CD4-positive, alpha-beta memory T cell (primary cell): Measurements from ENCODE around the gene PNMA8C. TPM values are rescaled to one million over a fixed set of nuclear protein-coding genes. Genes with fewer than 3 reads are reported as not detected.
"Not testable (repeated sequence)": the region's sequence is repeated elsewhere in the genome, so short reads cannot be mapped to it uniquely, and the experiment has no call there.

ENCODE experiments used
- CTCF ChIA-PET: fragments of 350-600 bp; sonication (Branson Sonifier 250); formaldehyde crosslinking; loops from one replicate; lab custom pipeline; 2021; ENCODE audit warnings: inconsistent platforms; ENCODE audit not compliant: partially characterized antibody; lab: Charles Lee
- POLR2A ChIA-PET: fragments of 350-600 bp; sonication (Branson Sonifier 250); formaldehyde crosslinking; loops from one replicate; lab custom pipeline; 2021; ENCODE audit not compliant: partially characterized antibody; lab: Charles Lee
- DNase-seq, 5 donors: peaks; one replicate each; pipeline versions ENCODE4 v3.0.0 to v3.0.0-alpha.2; 2020 to 2022; ENCODE audit warnings: mixed read lengths in 1 of 5
- H3K27ac ChIP-seq: one replicate; pipeline ENCODE4 v1.7.0; 2013; ENCODE audit warnings: low read depth, low read length
- H3K27me3 ChIP-seq: 2 replicates; pipeline ENCODE4 v1.7.0; 2013; ENCODE audit warnings: mild to moderate bottlenecking, low read length, moderate library complexity; ENCODE audit not compliant: insufficient read depth
- H3K36me3 ChIP-seq: 2 replicates; pipeline ENCODE4 v1.7.0; 2013; ENCODE audit warnings: mild to moderate bottlenecking, low read length, moderate library complexity; ENCODE audit not compliant: insufficient read depth
- H3K4me1 ChIP-seq: 2 replicates; pipeline ENCODE4 v1.7.0; 2013; ENCODE audit warnings: mild to moderate bottlenecking, low read length, moderate library complexity; ENCODE audit not compliant: insufficient read depth
- H3K4me3 ChIP-seq, 2 donors: one replicate each; pipeline ENCODE4 v1.7.0; 2013; ENCODE audit warnings: low read length in 2 of 2, mild to moderate bottlenecking in 1 of 2
- H3K9me3 ChIP-seq, 2 donors: one replicate each; pipeline ENCODE4 v1.7.0; 2013; ENCODE audit warnings: low read length in 2 of 2, control low read depth in 1 of 2; ENCODE audit not compliant: control insufficient read depth in 1 of 2
- H3K27ac Mint-ChIP-seq, 7 donors: one replicate each; pipeline ENCODE4 v1.8.0; 2020 to 2021; ENCODE audit warnings: mixed read lengths in 7 of 7, mild to moderate bottlenecking in 6 of 7, inconsistent platforms in 3 of 7, moderate library complexity in 3 of 7
- H3K27me3 Mint-ChIP-seq, 2 donors: one replicate each; pipeline ENCODE4 v1.8.0; 2020 to 2021; ENCODE audit warnings: mixed read lengths in 2 of 2
- H3K36me3 Mint-ChIP-seq, 2 donors: one replicate each; pipeline ENCODE4 v1.8.0; 2020 to 2021; ENCODE audit warnings: mixed read lengths in 2 of 2, inconsistent platforms in 1 of 2, mild to moderate bottlenecking in 1 of 2
- H3K4me1 Mint-ChIP-seq, 4 donors: one replicate each; pipeline ENCODE4 v1.8.0; 2020 to 2021; ENCODE audit warnings: mixed read lengths in 4 of 4, mild to moderate bottlenecking in 1 of 4
- H3K4me3 Mint-ChIP-seq, 8 donors: one replicate each; pipeline ENCODE4 v1.8.0; 2020 to 2021; ENCODE audit warnings: mixed read lengths in 8 of 8, mild to moderate bottlenecking in 7 of 8, moderate library complexity in 6 of 8, inconsistent platforms in 3 of 8
- H3K9me3 Mint-ChIP-seq, 8 donors: one replicate each; pipeline ENCODE4 v1.8.0; 2020 to 2021; ENCODE audit warnings: mixed read lengths in 8 of 8, mild to moderate bottlenecking in 5 of 8, inconsistent platforms in 3 of 8, moderate library complexity in 1 of 8
- intact Hi-C: fragments of 100-400 bp; cut with micrococcal nuclease; formaldehyde crosslinking; loops from one replicate; pipeline ENCODE4 v1.15.1; 2023
- polyA plus RNA-seq, 2 donors: library from polyadenylated mRNA; unstranded; fragments of 300-500 nt; fragmentation: Illumina TruSeq; gene quantifications; one replicate each; pipeline ENCODE4 v1.2.3, GENCODE V29; 2021
- total RNA-seq, 2 experiments: library from RNA; stranded (reverse); gene quantifications; one replicate each; pipeline ENCODE4 v1.2.3, GENCODE V29; 2021

Gene PNMA8C
- total and polyA plus RNA-seq, 4 experiments from 2014 or later: not detected

DNA sequence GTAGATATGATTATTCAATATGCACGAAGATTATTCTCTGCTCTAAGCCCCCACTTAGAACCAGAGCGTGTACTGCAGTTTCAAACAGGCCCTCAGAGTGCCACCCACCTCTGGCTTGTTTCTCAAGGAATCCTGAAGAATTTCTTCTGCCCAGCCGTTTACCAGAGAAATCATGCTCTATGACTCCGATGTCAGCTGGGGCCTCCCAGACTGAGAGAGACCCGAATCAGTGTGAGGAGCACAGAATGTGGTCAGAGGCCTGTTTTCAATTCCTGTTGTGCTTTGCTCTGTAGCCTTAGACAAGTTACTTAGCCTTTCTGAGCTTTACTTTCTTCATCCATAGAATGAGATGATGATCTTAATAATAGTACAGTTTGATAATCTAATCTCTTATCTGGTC lies 5.5 kb downstream of the PNMA8C start:
- Mint-ChIP-seq H3K36me3 (no peaks in the 10 kb centered on the region), H3K4me3 (no peak overlapping the region), H3K4me1 (peaks cover 5 to 13% (median 9%) of the 10 kb centered on the region in 4 donors), H3K9me3 (peaks cover 0 to 2% (median 0%) of the 10 kb centered on the region in 8 donors), H3K27me3 (peaks cover 40 to 47% of the 10 kb centered on the region in 2 donors), H3K27ac (no peak overlapping the region)
- no peaks in the 10 kb centered on the region for H3K36me3 ChIP-seq
- intact Hi-C loops: no loop called here
- H3K9me3 ChIP-seq: no peaks in the 10 kb centered on the region
- H3K4me3 ChIP-seq: no peak overlapping the region
- DNase-seq: no peak
- H3K4me1 ChIP-seq: peaks cover 13% of the 10 kb centered on the region
- H3K27me3 ChIP-seq: peaks cover 12% of the 10 kb centered on the region
- POLR2A ChIA-PET: no interaction called here
- CTCF ChIA-PET: no interaction called here
- no peak overlapping the region for H3K27ac ChIP-seq

DNA sequence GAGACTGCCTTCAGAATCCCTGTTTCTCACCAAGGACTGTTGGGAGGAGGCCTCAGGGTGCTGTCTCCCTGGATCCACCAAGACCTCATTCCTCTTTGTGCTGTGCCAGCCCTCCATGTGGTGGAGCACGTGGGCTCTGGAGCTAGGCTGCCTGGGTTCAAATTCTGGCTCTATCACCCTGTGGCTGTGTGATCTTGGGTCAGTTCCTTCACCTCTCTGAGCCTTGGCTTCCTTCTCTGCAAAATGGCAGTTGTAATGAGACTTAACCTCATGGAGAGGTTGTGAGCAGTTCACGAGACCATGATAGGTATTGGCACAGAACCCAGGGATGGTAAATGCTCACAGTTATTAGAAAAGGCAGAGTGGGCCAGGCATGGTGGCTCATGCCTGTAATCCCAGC lies 6.4 kb downstream of the PNMA8C start:
- intact Hi-C loops: no loop called here
- H3K4me3 ChIP-seq: no peak overlapping the region
- no peak for DNase-seq
- no peaks in the 10 kb centered on the region for H3K36me3 ChIP-seq
- ChIA-PET CTCF (no interaction called here), POLR2A (no interaction called here)
- peaks cover 35 to 39% of the 10 kb centered on the region in 2 donors for H3K27me3 Mint-ChIP-seq
- H3K36me3 Mint-ChIP-seq: no peaks in the 10 kb centered on the region
- H3K9me3 ChIP-seq: no peaks in the 10 kb centered on the region
- no peak overlapping the region for H3K27ac Mint-ChIP-seq
- H3K4me1 Mint-ChIP-seq: peaks cover 3 to 10% (median 7%) of the 10 kb centered on the region in 4 donors
- H3K27me3 ChIP-seq: peaks cover 9% of the 10 kb centered on the region
- H3K27ac ChIP-seq: no peak overlapping the region
- H3K9me3 Mint-ChIP-seq: peaks cover 0 to 2% (median 0%) of the 10 kb centered on the region in 8 donors
- H3K4me1 ChIP-seq: peaks cover 13% of the 10 kb centered on the region
- H3K4me3 Mint-ChIP-seq: no peak overlapping the region

DNA sequence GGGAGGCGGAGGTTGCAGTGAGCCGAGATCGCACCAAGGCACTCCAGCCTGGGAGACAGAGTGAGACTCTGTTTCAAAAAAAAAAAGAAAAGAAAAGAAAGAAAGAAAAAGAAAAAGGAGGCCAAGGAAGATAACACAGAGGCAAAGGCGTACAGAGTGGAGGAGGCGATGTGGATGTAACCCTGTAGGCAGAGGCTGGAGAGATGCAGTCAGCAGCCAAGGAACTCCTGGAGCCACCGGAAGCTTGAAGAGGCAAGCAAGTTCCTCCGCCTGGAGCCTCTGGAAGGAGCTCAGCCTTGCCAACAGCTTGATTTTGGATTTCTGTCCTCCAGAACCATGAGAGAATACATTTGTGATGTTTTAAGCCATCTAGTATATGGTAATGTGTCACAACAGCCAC lies 8.7 kb downstream of the PNMA8C start:
- CTCF ChIA-PET: no interaction called here
- H3K9me3 Mint-ChIP-seq: peaks cover 0 to 3% (median 0%) of the 10 kb centered on the region in 8 donors

DNA sequence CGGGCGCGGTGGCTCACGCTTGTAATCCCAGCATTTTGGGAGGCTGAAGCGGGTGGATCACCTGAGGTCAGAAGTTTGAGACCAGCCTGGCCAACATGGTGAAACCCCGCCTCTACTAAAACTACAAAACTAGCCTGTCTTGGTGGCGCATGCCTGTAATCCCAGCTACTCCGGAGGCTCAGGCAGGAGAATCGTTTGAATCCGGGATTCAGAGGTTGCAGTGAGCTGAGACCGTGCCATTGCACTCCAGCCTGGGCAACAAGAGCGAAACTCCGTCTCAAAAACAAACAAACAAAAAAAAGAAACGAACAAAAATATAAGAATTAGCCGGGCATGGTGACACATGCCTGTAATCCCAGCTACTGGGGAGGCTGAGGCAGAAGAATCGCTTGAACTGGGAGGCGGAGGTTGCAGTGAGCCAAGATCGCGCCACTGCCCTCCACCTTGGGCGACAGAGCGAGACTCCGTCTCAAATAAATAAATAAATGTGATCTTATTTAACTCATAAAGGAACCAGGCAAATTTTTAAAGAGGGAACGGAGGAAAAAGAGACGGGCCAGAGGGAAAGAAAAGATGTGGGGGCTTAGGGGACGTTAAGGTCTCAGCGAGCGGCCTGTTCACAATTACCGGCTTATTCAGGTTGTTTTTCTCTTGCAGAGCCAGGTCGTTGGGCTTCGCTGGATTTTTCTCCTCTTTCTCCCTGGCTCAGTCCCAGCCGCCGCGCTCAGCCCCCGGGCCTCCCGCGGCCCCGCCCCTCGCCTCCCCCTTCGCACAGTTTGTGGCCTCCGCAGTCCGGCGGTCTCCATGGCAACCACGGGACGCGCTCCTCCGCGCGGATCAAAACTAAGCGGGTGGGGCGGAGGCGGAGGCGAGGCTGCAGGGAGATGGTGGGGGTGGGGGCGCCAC lies 12.7 kb downstream of the PNMA8C start:
- H3K27ac Mint-ChIP-seq, H3K9me3 Mint-ChIP-seq, H3K36me3 ChIP-seq, H3K4me3 ChIP-seq, H3K4me1 ChIP-seq, H3K36me3 Mint-ChIP-seq, intact Hi-C loops, H3K9me3 ChIP-seq, DNase-seq, H3K27ac ChIP-seq, POLR2A ChIA-PET: not testable (repeated sequence)
- CTCF ChIA-PET: interaction anchor here (1.0 to 1.4 kb wide), 2 partner anchors 10 to 13 kb away, joined by 3 read pairs; no protein-coding TSS in a partner anchor
- H3K4me3 Mint-ChIP-seq: peak overlapping the region in 2 of 8 donors; percentile 54 to 56
- peaks cover 10% of the 10 kb centered on the region for H3K27me3 ChIP-seq
- H3K4me1 Mint-ChIP-seq: peaks cover 0 to 13% (median 3%) of the 10 kb centered on the region in 4 donors
- peaks cover 30 to 38% of the 10 kb centered on the region in 2 donors for H3K27me3 Mint-ChIP-seq

More for the DNA sequence above, 8.7 kb downstream of the PNMA8C start:
- H3K27ac ChIP-seq: no peak overlapping the region
- H3K36me3 ChIP-seq: no peaks in the 10 kb centered on the region
- Mint-ChIP-seq H3K36me3 (no peaks in the 10 kb centered on the region), H3K27me3 (peaks cover 25 to 33% of the 10 kb centered on the region in 2 donors), H3K4me3 (no peak overlapping the region), H3K27ac (no peak overlapping the region), H3K4me1 (peaks cover 0 to 6% (median under 1%) of the 10 kb centered on the region in 4 donors)
- peaks cover 1% of the 10 kb centered on the region for H3K27me3 ChIP-seq
- no peak for DNase-seq
- peaks cover 7% of the 10 kb centered on the region for H3K4me1 ChIP-seq
- POLR2A ChIA-PET: no interaction called here
- no peaks in the 10 kb centered on the region for H3K9me3 ChIP-seq
- intact Hi-C loops: no loop called here
- H3K4me3 ChIP-seq: no peak overlapping the region

DNA sequence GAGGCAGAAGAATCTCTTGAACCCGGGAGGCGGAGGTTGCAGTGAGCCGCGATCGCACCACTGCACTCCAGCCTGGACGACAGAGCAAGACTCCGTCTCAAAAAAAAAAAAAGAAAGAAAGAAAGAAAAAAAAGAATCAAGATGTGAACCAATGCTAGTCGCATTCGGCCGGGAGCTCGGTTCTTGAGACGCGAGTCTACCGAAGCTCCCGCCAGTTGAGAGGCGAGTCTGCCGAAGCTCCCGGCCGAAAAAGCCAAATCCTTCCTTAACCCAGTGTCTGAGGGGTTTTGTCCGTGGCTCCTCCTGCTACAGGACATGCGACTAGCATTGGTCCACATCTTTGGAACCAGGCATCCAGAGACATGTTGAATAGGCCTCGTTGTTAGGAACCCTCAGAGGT lies 13.8 kb downstream of the PNMA8C start:
- H3K27ac Mint-ChIP-seq, POLR2A ChIA-PET, H3K4me3 Mint-ChIP-seq, H3K9me3 Mint-ChIP-seq, H3K36me3 ChIP-seq, H3K9me3 ChIP-seq, H3K4me1 ChIP-seq, DNase-seq, intact Hi-C loops, H3K27ac ChIP-seq, H3K4me3 ChIP-seq, H3K36me3 Mint-ChIP-seq: not testable (repeated sequence)
- peaks cover 32 to 44% of the 10 kb centered on the region in 2 donors for H3K27me3 Mint-ChIP-seq
- H3K27me3 ChIP-seq: peaks cover 10% of the 10 kb centered on the region
- peaks cover 0 to 13% (median 3%) of the 10 kb centered on the region in 4 donors for H3K4me1 Mint-ChIP-seq
- CTCF ChIA-PET: interaction anchor here (1.0 to 1.4 kb wide), 2 partner anchors 9 to 12 kb away, joined by 3 read pairs; no protein-coding TSS in a partner anchor

DNA sequence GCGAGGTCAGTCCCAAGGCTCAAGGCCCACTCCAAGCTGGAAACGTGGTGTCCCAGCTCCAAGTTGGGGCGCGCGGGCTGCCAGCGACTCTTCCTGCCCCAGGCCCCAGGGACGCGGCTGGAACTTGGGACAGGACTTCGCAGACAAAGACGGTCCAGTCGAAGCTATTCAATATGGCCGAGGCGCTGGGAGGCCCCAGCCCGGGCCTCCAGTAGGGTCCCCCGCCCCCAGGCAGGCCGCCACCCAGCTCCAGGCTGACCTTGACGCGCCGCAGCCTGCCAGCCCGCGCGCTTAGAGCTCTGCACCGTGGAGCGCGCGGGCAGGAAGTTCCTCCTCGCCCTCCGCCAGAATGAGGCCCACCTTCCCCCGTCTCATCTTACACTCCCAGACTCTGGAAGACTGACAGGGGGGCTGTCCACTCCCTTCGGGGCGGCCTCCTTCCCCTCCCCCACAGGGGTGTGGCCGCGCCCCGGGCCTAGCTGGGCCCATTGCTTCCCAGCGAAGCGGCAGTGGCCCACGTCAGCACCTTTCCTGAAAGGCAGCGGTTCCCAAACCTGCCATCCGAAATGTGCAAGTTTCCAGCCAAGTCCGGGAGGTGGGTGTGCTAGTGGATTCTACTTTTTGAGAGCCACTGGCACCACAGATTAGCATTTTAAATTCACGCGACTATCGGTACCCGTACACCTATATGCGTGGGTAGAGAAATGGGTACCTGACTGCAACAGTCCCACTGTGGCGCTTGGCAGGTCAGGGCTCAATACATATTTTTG lies 15.3 kb downstream of the PNMA8C start, which contains the start of gene CCDC8:
Gene CCDC8 (minus strand): TSS at position 303 of the 770 bp plus-strand sequence. CDS start 754 bp downstream, outside the sequence.
- Histone ChIP-seq H3K4me3 (no peak within 1 kb of the TSS), H3K4me1 (peaks cover 7% of the 10 kb centered on the region), H3K36me3 (no peaks in the 10 kb centered on the region), H3K27ac (no peak within 1 kb of the TSS), H3K27me3 (peaks cover 13% of the 10 kb centered on the region), H3K9me3 (no peaks in the 10 kb centered on the region)
- peak within 1 kb of the TSS in 2 of 7 donors; percentile 27 to 55 for H3K27ac Mint-ChIP-seq
- ChIA-PET POLR2A (no interaction called here), CTCF (no interaction called here)
- no peaks in the 10 kb centered on the region for H3K36me3 Mint-ChIP-seq
- DNase-seq: no peak
- no peak within 1 kb of the TSS for H3K4me3 Mint-ChIP-seq
- peaks cover 2 to 13% (median 5%) of the 10 kb centered on the region in 4 donors for H3K4me1 Mint-ChIP-seq
- intact Hi-C loops: no loop called here
- H3K9me3 Mint-ChIP-seq: peaks cover 0 to 3% (median 0%) of the 10 kb centered on the region in 8 donors
- peaks cover 32 to 46% of the 10 kb centered on the region in 2 donors for H3K27me3 Mint-ChIP-seq
